Mucosa of gallbladder (tissue), 1 donor: Measurements from ENCODE around the gene TMEM79. TPM values are rescaled to one million over a fixed set of nuclear protein-coding genes. Genes with fewer than 3 reads are reported as not detected.

Experiments
- DNase-seq: peaks from one replicate; pipeline ENCODE4 v3.0.0-alpha.2; 2020; ENCODE audit warnings: low spot score
- total RNA-seq: library from RNA; stranded (reverse); gene quantifications from one replicate; pipeline ENCODE4 v1.2.1, GENCODE V29; 2021
- donor health status: DM: no; HTN: no; CAD: no.

The TMEM79 gene
- total RNA-seq = 9.6 TPM

GRCh38 chr1:156284112-156284511 is at the start of gene TMEM79:
Gene TMEM79 (plus strand): TSS chr1:156284325. CDS start chr1:156285227, 902 bp downstream.
- DNase-seq = no peak

GRCh38 chr1:156236164-156236563 is 48.0 kb upstream of the TMEM79 start:
- DNase-seq = no peak

GRCh38 chr1:156238248-156238647 is 45.9 kb upstream of the TMEM79 start:
- DNase-seq = no peak

- DNase-seq = no peak
Observed at GRCh38 chr1:156241311-156241811, 42.8 kb upstream of the TMEM79 start.

- DNase-seq = no peak
Observed at GRCh38 chr1:156241926-156242325, 42.2 kb upstream of the TMEM79 start, which contains the start of gene BGLAP. Gene BGLAP (plus strand): TSS chr1:156242184. CDS start chr1:156242232, 48 bp downstream.

GRCh38 chr1:156242738-156243137 is 41.4 kb upstream of the TMEM79 start:
- DNase-seq = no peak

- no peak for DNase-seq
Observed at GRCh38 chr1:156244126-156244525, 40.0 kb upstream of the TMEM79 start.

GRCh38 chr1:156244712-156245111 is 39.4 kb upstream of the TMEM79 start:
- DNase-seq = no peak

- DNase-seq = no peak
Observed at GRCh38 chr1:156245451-156246232, 38.5 kb upstream of the TMEM79 start.

- DNase-seq = no peak
Observed at GRCh38 chr1:156246241-156246780, 37.8 kb upstream of the TMEM79 start.

GRCh38 chr1:156246781-156247459 is 37.2 kb upstream of the TMEM79 start:
- no peak for DNase-seq

- DNase-seq = peak; percentile 43
Observed at GRCh38 chr1:156247460-156248322, 36.4 kb upstream of the TMEM79 start, which contains the start of gene PAQR6. Gene PAQR6 (minus strand): TSS chr1:156248056. CDS start chr1:156246731, 1,325 bp downstream.

GRCh38 chr1:156248323-156248683 is 35.8 kb upstream of the TMEM79 start:
- no peak for DNase-seq

- DNase-seq = no peak
Observed at GRCh38 chr1:156249593-156249992, 34.5 kb upstream of the TMEM79 start.

- DNase-seq = no peak
Observed at GRCh38 chr1:156251527-156251926, 32.6 kb upstream of the TMEM79 start.

- DNase-seq = no peak
Observed at GRCh38 chr1:156253634-156254033, 30.5 kb upstream of the TMEM79 start.

GRCh38 chr1:156257711-156258110 is 26.4 kb upstream of the TMEM79 start:
- no peak for DNase-seq

GRCh38 chr1:156258859-156259258 is 25.3 kb upstream of the TMEM79 start:
- no peak for DNase-seq

- DNase-seq = no peak
Observed at GRCh38 chr1:156259805-156260204, 24.3 kb upstream of the TMEM79 start.

GRCh38 chr1:156260896-156261295 is 23.2 kb upstream of the TMEM79 start:
- no peak for DNase-seq

- no peak for DNase-seq
Observed at GRCh38 chr1:156262461-156263287, 21.5 kb upstream of the TMEM79 start.
